NK-92 (cell line): ENCODE data around the gene DLK1.

Experiments
- DNase-seq: peaks from one replicate; lab custom pipeline; 2025; ENCODE audit not compliant: unreplicated experiment; lab: John Stamatoyannopoulos, UW

Gene DLK1

DNA sequence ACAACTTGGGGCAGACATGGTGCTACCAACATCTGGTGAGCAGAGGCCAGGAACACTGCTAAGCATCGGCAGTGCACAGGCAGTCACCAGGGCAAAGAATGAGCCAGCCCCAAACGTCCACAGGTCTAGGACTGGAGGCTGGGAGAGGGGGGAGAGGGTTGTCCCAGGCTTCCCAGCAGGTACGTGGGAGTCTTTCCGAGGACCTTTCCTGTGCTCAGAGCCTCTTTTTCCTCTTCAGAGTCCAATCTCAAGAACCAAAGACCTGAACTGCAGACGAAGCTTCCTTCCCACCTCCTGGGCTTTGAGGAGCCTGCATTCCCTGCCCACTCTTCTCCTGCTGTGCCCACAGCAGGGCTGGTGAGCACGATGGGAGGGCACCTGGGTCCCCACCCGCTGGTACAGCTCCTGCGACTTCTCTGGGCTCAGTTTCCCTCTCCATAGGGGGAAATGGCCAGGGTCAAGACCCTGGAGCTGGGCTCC lies 48.7 kb downstream of the DLK1 start:
- DNase-seq: no peak

DNA sequence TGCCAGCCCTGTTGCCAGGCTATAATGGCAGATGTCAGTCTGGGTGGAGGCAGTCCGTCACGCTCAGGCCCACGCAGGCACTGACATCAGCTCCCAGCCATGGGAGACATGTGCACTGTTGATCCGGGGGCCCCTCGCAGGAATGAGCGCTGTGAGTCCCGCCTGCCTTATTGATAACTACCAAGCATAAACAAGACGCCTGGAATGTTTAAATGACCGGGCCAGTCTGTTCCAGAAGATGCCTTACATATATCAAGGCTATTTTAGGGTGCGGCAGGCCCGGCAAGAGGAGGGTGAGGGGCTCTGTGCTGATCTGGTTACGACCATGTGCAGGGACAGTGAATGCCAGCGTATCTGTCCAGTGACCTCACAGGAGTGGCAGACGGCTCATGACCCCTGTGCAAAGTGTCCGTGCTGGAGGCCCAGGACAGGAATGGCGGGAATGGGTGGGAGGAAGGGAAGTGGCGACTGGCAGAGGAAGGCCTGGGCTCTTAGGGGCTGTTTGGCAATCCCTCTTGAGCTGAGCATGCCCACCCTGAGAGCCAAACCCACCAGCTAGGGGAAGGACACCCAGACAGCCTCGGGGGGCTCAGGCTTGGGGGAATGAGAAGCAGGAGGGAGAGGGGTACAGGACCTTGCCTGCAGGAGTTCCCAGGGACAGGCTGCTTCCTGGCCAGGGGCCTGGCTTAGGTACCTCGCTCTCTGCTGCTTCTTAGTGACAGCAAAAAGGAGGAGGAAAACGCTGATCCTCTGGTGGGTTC lies 49.3 kb downstream of the DLK1 start:
- DNase-seq: no peak

DNA sequence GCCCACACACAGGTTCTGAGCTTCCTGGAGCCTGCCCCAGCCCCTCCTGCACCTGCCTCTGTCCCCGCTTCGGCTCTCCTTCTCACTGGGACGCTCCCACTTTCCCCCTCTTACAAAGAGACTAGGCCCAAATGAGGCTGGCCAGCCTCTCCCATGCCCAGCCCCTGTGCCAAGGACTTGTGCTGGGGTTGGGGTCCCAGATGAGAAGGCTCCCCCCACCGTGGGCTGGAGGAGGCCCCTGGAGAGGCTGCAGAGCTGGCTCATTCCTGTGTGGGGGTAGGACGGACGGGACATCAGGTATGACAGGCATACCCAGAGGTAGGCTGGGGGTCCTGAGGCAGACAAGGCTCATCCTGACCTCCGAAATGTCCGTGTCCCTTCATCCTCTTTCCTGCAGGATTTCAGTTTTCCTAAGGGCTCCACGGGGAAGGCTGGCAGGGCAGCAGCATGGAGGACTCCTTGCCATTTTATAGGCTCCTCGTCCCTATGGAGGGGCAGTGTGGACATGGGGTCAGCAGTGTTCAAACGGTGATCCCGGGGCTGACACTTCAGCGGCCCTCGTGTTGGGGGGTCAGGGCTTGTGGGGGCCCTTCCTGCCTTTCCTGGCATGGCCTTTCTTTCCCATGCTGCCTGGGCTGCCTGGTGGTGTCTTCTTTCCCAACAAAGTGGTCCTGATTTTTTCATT lies 50.1 kb downstream of the DLK1 start:
- no peak for DNase-seq

DNA sequence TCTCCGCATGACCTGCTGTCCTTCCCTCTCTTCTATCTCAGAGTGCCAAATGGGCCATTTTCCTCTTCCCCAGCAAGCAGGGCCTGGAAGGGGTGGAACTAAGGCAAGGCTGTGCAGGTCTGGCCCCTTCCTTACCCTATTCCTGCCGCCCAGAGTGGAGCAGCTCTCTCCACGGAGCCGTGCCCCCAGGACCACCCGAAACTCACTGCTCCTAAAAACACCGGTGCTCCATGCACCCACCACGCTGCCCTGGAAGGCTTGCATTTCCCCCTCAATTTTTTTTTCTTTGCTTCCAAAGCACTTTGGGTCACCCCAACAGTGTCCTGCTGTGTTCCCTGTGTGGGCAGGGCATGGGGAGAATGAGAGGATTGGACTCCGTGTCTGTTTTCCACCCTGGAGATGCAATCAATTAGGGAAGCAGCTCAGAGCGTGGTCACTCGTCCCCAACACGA lies 50.7 kb downstream of the DLK1 start:
- no peak for DNase-seq

DNA sequence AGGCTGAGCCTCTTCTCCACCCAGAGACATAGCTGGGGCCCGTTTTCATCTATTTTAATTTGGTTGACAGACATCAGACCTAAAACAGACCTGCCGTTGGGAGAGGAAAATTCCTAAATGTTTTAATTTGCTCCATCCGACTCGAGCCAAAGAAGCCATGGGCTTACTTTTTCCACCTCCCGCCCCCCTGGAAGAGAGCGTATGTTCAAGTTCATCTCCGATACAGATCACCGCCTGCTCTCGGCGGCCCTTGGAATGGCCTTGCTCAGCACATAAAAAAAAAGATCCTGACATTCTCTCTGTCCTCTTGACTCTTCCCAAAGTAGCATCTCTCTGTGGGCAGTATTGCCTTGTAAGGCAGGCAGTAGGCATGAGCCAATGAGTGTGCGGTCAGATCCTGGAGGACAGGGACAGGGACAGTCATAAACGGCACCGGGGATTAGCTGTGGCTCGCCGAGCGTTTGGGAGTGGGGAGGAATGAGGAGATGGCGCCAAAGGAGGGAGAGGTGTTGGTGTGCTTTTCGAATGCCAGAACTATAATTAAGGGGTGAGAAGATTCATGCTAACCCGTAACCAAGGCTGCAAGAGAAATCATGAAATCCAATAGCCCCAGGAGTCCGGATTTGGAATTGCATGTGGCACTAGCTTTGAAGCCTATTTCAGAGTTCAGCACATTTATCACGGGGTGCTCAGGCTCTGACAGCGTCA lies 51.3 kb downstream of the DLK1 start:
- no peak for DNase-seq

DNA sequence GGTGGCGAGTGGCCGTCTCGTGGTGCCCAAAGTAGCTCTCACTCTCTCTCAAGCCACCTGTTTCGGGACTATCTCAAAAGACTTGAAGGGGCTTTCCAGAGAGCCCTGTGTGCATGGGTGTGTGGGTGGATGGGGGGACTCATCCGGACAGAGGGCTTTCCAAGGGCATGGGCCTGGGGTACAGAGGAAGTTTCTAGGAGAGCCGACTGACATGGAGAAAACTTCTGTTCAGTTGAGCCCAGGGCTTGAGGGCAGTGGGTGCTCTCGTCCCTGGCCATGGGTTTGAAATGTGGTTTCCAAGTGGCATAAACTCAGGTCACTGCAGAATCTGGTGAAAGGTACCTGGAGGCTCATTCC lies 51.8 kb downstream of the DLK1 start:
- DNase-seq: no peak

DNA sequence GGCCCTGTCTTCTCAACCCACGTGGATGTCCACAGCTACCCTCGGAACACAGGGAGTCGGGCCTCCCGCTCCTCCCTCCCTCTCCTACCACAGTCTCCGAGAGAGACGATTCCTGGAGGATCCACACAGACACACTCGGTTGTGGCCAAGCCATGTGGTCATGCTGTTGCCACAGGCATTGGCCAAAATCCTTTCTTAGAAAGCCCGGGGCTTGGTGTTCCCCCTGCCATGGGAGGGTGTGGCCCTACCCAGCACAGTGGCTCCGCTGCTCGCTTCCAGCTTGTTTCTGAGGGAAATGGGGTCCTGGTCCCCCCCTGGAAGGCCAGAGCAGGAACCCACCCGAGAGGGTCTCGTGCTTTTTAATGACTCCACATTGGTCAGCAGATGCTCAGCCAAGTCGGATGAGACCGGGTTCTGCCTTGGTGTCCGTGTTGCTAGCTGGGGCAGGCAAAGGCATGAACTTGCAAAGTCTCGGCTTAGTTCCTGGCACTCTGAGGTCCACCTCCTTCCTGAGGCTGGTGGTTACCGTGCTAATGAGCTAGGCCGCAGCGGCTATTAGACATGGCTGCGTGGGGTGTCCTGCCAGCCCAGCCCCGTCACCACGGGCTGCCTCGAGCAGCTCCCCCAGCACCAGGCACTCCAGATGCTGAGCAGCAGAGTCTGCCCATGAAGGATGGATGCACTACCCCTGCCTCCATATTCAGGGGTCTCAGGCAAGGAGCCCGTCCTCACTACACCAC lies 52.4 kb downstream of the DLK1 start:
- DNase-seq: no peak

DNA sequence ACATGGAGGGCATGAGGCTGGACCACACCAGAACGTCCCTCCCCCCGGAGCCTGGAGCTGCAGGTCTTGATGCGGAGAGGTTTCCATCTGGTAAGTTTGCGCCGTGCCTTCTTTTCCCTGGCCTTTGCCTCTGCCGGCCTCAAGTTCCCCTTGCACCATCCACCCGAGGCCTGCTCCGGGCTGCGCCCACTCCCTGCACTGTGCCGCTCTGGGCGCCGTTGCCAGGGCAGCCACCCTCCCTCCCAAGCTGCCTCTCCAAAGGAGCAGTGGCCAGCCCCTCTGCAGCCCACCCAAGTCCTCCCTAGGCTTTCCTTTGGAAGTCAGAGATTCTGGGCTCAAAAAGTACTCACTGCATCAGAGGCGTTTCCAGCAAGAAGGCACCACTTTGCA lies 53.0 kb downstream of the DLK1 start:
- no peak for DNase-seq

DNA sequence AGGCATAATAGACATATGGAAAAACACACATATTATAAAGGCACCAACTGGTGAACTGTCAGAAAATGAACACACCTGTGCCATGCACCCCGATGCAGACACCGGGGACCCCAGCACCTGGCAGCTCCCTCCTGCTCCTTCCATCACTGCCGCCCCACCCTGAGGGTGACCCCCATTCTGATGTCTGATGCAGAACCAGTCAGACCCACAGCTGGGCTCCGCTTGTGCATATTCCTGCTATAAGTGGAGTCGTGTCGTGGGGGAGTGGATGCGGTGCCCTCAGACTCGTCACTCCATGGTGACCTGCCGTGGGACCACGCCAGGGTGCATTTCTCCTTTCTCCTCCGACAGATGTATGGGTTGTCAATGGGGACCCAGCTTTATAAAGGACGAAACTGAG lies 53.6 kb downstream of the DLK1 start:
- no peak for DNase-seq

DNA sequence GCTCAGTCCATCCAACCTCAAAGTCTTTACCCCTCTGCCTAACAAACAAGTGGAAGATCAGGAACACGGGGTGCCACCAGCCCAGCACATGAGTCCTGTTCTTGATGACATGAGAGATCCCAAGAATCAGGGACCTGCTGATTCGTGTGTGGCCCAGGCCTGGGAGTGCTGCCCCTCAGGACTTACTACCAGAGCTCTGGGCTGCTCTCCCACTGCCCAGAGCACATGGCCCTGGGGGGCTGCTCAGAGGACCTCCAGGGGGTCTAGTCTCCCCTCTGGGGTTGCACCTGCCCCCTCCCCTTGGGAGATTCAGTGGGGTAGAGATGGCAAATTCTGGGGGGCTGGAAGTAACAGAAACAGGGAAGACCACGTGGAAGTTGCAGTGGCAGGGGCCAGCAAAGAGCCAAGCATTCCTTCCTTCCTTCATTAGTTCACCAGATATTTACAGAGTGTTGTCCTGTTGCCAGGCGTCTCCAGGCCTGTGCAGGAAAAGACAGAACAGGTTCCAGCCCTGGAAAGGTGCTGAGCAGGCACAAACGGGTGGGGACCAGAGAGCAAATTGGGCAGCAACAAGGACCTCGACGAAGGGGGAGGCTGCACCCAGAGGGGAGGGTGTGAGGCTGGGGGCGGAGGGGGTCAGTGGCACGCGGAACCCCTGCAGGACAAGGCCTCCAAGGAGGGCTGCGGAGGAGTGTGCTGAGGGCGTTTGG lies 54.1 kb downstream of the DLK1 start:
- DNase-seq: no peak

DNA sequence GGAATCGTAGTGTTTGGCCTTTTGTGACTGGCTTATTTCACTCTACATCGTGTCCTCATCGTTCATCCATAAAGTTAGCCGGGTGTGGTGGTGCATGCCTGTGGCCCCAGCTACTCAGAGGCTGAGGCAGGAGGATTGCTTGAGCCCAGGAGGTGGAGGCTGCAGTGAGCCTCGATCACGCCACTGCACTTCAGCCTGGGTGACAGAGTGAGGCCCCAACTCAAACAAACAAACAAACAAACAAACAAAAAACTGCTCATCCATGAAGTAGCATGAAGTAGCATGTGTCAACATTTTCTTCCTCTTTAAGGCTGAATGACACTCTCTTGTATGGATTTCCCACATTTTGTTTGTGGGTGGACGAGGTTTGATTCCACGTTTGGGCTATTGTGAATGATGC lies 55.3 kb downstream of the DLK1 start:
- no peak for DNase-seq

DNA sequence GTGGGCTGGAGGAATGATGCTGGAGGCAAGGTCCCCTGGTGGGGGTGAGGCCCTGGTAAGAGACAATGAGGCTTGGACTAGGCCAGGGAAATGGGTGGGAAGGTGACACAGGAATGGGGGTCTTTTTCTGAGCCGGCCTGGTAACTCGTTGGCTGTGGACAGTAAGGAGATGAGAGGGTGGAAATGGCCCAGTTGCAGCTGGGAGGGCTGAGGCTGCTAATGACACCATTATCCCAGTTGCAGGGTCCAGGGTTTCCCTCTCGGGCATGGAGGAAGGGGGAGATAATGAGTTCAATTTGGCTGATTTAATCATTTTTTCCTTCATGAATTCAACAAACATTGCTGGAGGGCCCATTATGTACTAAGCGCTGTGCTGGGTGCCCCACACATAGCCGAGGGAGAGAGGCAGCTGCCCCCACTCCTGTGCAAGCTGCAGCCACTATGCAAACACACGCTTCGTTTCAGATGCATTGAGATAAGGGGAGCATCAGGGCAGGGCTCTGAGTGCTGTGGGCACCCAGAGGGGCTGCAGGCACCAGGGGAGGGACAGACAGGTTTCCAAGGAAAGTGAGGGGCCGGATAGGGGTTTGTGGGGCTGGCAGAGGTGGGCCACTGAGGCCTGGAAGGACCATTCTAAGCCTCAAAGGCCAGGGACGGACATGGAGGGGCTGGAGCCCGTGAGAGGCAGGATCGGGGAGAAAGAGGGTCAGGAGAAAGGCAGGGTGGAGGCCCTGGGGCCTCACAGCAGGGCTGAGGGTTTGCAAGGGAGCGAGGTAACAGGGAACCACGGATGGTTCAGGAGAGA lies 56.0 kb downstream of the DLK1 start:
- DNase-seq: no peak

DNA sequence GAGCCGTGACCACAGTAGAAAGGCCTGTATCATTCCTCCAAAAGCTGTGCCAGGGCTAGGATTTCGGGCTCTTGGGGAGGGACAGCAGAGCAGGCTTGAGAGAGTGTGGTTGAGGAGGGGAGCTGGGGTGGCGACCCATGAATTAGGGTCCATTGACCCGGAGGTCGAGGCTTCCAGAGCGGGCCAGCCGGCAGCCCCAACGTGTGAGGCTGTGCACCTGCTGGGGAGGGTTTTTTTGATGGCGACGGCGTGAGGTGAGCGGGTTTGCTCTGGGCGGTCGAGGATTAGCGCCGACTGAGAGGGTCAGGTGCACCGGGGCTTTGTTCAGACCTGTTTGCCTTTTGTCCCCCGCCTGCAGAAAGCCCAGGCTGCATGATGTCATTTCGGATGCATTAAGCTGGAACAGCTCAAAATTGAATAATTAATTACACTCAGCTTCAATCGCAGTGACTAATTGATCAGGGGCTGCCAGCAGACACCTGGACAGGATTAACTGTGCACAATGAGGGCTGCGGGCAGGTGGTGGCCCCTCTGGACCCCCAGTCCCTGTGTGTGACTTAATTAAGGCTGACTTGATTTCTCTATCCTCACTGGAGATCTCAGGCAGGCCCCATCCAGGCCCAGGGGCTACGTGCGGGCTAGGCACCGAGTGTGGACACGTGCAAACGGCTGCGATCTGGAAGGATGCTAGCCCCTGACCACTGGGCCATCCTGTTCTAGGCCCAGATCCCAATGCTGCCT lies 57.1 kb downstream of the DLK1 start:
- DNase-seq: no peak

DNA sequence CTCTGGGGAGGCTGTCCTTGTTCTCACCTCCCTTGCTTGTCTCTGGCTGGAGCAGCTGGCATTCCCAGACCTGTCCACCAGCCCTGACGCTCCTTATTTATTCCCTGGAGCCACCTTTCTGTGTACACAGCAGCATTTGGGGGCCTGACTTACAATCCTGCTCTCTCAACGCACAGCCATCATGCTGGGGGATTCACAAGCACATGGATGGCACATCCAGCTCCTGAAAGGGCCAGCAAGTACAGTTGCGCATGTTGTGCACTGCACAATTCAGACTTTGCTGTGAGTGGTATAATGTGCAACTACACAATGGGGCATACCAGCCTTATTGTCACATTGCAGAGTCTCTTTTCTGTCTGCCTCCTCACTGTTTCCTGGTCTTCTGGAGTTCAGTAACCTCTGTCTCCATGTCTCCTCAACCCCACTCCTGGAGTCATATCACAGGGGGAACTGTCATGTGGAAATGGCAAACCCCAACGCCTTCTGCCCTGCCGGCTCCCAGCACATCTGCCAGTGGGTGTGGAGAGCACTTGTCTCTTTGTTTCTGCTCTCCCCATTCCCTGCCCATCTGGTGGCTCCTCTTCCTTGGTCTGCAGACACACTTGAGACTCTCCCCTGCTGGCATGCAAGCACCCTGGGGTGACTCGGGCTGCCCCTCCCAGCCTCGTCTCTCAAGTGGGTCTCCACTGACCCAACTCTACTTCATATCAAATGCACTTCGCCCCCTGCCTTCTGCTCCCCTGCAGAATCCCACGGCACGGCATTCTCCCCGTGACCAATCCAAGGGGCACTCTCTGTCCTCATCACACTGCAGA lies 58.0 kb downstream of the DLK1 start:
- DNase-seq: no peak

DNA sequence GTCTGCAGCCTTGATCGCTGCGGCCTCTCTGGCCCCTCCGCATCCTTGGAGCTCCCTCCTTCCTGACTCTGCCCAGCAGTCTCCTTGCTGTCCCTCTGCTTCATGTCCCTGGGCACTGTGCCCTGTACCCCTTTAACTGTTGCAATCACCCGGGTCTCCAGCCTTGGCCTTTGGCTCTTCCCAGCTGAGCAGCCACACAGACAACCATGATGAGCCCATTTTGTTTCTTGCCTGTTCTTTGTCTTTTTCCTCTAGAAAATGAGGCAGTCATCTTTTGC lies 58.6 kb downstream of the DLK1 start:
- DNase-seq: no peak

DNA sequence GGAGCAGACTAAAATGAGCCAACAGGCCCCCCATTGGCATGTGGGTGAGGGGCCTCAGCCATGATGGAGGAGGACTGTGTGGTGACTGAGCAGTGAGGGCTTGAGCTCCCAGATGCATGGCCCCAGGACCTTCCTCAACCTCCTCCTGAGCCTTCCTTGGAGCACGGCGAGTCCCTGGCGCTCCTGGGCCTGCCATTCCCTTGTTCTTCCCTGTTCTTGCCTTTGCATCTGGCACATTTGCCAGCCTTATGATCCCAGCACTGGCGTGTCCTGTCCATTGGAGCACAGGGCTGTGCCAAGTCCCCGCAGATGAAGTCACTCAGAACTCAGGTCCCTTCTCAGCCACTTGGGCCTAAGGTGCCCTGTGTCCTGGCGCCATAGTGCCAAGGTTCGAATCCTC lies 58.9 kb downstream of the DLK1 start:
- DNase-seq: no peak

DNA sequence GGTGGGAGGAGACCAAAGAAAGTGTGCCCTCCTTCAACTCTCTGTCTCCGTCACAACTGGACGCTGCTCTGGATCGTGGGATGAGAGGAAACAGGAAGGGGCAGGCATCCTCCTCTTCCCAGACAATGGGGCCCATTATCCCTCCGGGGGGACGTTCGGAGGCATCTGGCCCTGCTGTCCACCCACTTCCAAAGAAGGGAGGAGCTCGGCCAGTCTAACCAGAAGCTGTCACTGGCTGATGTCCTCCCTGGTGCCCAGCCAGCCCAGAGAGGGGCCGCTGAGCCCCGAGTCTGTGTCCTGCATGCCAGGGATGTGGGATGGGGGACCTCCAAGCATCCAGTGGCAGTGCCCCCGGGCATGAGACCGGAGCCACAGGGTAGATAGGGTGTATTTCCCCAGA lies 59.4 kb downstream of the DLK1 start:
- DNase-seq: no peak

DNA sequence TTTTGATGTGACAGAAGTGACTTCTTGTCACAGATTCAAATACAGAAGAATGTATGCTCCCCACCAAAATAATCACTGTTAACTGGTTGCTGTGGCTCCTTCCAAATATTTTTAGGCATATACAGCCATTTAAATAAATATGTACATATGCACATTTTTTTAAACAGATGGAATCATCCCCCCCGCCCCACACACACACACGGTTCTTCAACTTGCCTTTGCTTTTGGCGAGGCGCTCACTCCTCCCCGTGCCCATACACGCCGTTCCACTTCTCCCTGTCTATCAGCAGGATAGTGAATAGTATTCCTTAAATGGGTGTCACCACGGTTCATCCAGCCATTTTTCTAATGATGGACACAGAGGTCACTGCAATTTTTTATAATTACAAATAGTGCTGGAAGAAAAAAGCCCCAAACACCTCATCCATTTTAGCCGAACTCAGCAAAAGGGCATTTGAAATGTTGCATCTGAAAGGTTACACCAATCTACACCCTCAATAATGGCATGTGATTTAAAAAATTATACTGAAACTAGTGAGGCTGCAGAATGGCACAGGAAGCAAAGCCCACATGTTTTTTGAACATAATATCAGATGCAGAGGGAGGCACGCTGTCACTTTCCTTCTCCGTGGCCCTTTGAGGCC lies 60.0 kb downstream of the DLK1 start:
- no peak for DNase-seq
